H9 (cell line): ENCODE results near the gene DAAM1. TPM values are rescaled to one million over a fixed set of nuclear protein-coding genes. Genes with fewer than 3 reads are reported as not detected.

Experiments
- DNase-seq: peaks from one replicate; pipeline ENCODE4 v3.0.0-alpha.2; 2017
- H2AFZ ChIP-seq: one replicate; pipeline ENCODE4 v1.6.1; 2013; ENCODE audit warnings: mild to moderate bottlenecking, low read length, control low read depth, moderate library complexity
- H2AK5ac ChIP-seq: 2 replicates; pipeline ENCODE4 v1.6.1; 2013; ENCODE audit warnings: low read length, control low read depth, mixed read lengths; ENCODE audit not compliant: insufficient read length
- H2BK120ac ChIP-seq: one replicate; pipeline ENCODE4 v1.6.1; 2013; ENCODE audit warnings: low read depth, mild to moderate bottlenecking, low read length, control low read depth, inconsistent platforms; ENCODE audit not compliant: poor library complexity, severe bottlenecking
- H2BK12ac ChIP-seq: 2 replicates; pipeline ENCODE4 v1.6.1; 2013; ENCODE audit warnings: low read length, control low read depth, mixed read lengths, low read depth; ENCODE audit not compliant: insufficient read length
- H2BK15ac ChIP-seq: 2 replicates; pipeline ENCODE4 v1.6.1; 2013; ENCODE audit warnings: low read depth, low read length, control low read depth
- H2BK20ac ChIP-seq: one replicate; pipeline ENCODE4 v1.6.1; 2013; ENCODE audit warnings: low read depth, mild to moderate bottlenecking, low read length, control low read depth, inconsistent platforms; ENCODE audit not compliant: poor library complexity, severe bottlenecking
- H2BK5ac ChIP-seq: 2 replicates; pipeline ENCODE4 v1.6.1; 2013; ENCODE audit warnings: low read length, control low read depth, mixed read lengths; ENCODE audit not compliant: insufficient read length
- H3K14ac ChIP-seq: 2 replicates; pipeline ENCODE4 v1.6.1; 2013; ENCODE audit warnings: low read length, control low read depth; ENCODE audit not compliant: insufficient read depth
- H3K18ac ChIP-seq: 2 replicates; pipeline ENCODE4 v1.6.1; 2013; ENCODE audit warnings: low read depth, mild to moderate bottlenecking, mixed read lengths, low read length, control low read depth; ENCODE audit not compliant: insufficient read length
- H3K23ac ChIP-seq: 2 replicates; pipeline ENCODE4 v1.6.1; 2013; ENCODE audit warnings: low read length, control low read depth, mixed read lengths, low read depth; ENCODE audit not compliant: insufficient read length
- H3K23me2 ChIP-seq: 2 replicates; pipeline ENCODE4 v1.6.1; 2013; ENCODE audit warnings: low read depth, mild to moderate bottlenecking, mixed read lengths, low read length, control low read depth; ENCODE audit not compliant: insufficient read length, poor library complexity, severe bottlenecking
- H3K27ac ChIP-seq: 2 replicates; pipeline ENCODE4 v1.5.1; 2013; ENCODE audit warnings: low read length, control low read depth, mixed read lengths, low read depth; ENCODE audit not compliant: insufficient read length
- H3K27me3 ChIP-seq: 2 replicates; pipeline ENCODE4 v1.6.1; 2013; ENCODE audit warnings: low read length, control low read depth, inconsistent platforms; ENCODE audit not compliant: insufficient read depth
- H3K4ac ChIP-seq: 2 replicates; pipeline ENCODE4 v1.6.1; 2013; ENCODE audit warnings: low read depth, mild to moderate bottlenecking, control low read depth, inconsistent platforms, low read length, moderate library complexity
- H3K4me1 ChIP-seq: 2 replicates; pipeline ENCODE4 v1.6.1; 2013; ENCODE audit warnings: low read length, control low read depth, inconsistent platforms; ENCODE audit not compliant: insufficient read depth
- H3K4me2 ChIP-seq: 2 replicates; pipeline ENCODE4 v1.6.1; 2013; ENCODE audit warnings: low read length, control low read depth, mixed read lengths; ENCODE audit not compliant: insufficient read length, insufficient read depth
- H3K56ac ChIP-seq: 2 replicates; pipeline ENCODE4 v1.6.1; 2013; ENCODE audit warnings: low read depth, mild to moderate bottlenecking, mixed read lengths, low read length, control low read depth; ENCODE audit not compliant: insufficient read length
- H3K79me1 ChIP-seq: 2 replicates; pipeline ENCODE4 v1.6.1; 2013; ENCODE audit warnings: low read depth, mild to moderate bottlenecking, moderate library complexity, low read length, control low read depth, inconsistent platforms; ENCODE audit not compliant: insufficient read depth, poor library complexity, severe bottlenecking
- H3K79me2 ChIP-seq: 2 replicates; pipeline ENCODE4 v1.6.1; 2013; ENCODE audit warnings: low read length, control low read depth, inconsistent platforms; ENCODE audit not compliant: insufficient read depth
- H3K9ac ChIP-seq: 2 replicates; pipeline ENCODE4 v1.6.1; 2013; ENCODE audit warnings: low read length, control low read depth, mixed read lengths; ENCODE audit not compliant: insufficient read length; ENCODE audit errors: extremely low read depth
- H3K9me3 ChIP-seq: one replicate; pipeline ENCODE4 v1.6.1; 2013; ENCODE audit warnings: low read depth, low read length, inconsistent platforms; ENCODE audit not compliant: control insufficient read depth
- H3T11ph ChIP-seq: one replicate; pipeline ENCODE4 v1.6.1; 2013; ENCODE audit warnings: mild to moderate bottlenecking, low read length, control low read depth, inconsistent platforms
- H4K20me1 ChIP-seq: one replicate; pipeline ENCODE4 v1.6.1; 2013; ENCODE audit not compliant: control insufficient read depth, insufficient read length, insufficient read depth
- H4K5ac ChIP-seq: 2 replicates; pipeline ENCODE4 v1.6.1; 2013; ENCODE audit warnings: low read depth, mild to moderate bottlenecking, mixed read lengths, low read length, control low read depth; ENCODE audit not compliant: insufficient read length
- H4K8ac ChIP-seq: replicated peaks from 2 replicates; pipeline ENCODE4 v1.6.1; 2013; ENCODE audit warnings: low read length, control low read depth, mixed read lengths, low read depth; ENCODE audit not compliant: insufficient read length
- H4K91ac ChIP-seq: 2 replicates; pipeline ENCODE4 v1.6.1; 2013; ENCODE audit warnings: low read depth, mild to moderate bottlenecking, moderate library complexity, mixed read lengths, low read length, control low read depth; ENCODE audit not compliant: insufficient read length
- H3K27ac Mint-ChIP-seq, 3 experiments: 2 replicates in 2 of 3; 3 replicates in 1 of 3; pipeline ENCODE4 v1.8.0; 2020 to 2021; ENCODE audit warnings: mixed read lengths in 3 of 3, mild to moderate bottlenecking in 1 of 3, moderate library complexity in 1 of 3
- H3K27me3 Mint-ChIP-seq: 2 replicates; pipeline ENCODE4 v1.8.0; 2021; ENCODE audit warnings: low read depth, mild to moderate bottlenecking, moderate library complexity, mixed read lengths
- H3K36me3 Mint-ChIP-seq, 3 experiments: 2 replicates in 2 of 3; 3 replicates in 1 of 3; pipeline ENCODE4 v1.8.0; 2020 to 2021; ENCODE audit warnings: low read depth in 3 of 3, mixed read lengths in 3 of 3; ENCODE audit not compliant: insufficient read depth in 1 of 3
- H3K4me1 Mint-ChIP-seq, 2 experiments: 2 replicates each; pipeline ENCODE4 v1.8.0; 2020; ENCODE audit warnings: mixed read lengths in 2 of 2
- H3K4me3 Mint-ChIP-seq, 2 experiments: 2 replicates in 1 of 2; 3 replicates in 1 of 2; pipeline ENCODE4 v1.8.0; 2020 to 2021; ENCODE audit warnings: mild to moderate bottlenecking in 2 of 2, mixed read lengths in 2 of 2, moderate library complexity in 1 of 2
- H3K9me3 Mint-ChIP-seq, 2 experiments: 2 replicates in 1 of 2; 3 replicates in 1 of 2; pipeline ENCODE4 v1.8.0; 2020; ENCODE audit warnings: mild to moderate bottlenecking in 2 of 2, mixed read lengths in 2 of 2, moderate library complexity in 1 of 2
- CTCF ChIP-seq: fragments of 200-600 bp; sonication (generic); conservative IDR thresholded peaks from 3 replicates; pipeline ENCODE4 v1.8.0; 2021; ENCODE audit warnings: antibody characterized with exemption, mild to moderate bottlenecking
- total RNA-seq: library from RNA; stranded (reverse); gene quantifications from 2 replicates; pipeline ENCODE4 v1.2.1, GENCODE V29; 2021

The DAAM1 gene
- total RNA-seq, 1 experiment from 2014 or later = 19.5 TPM

- Mint-ChIP-seq H3K4me1 (no peaks in the 10 kb centered on the region), H3K27ac (no peak overlapping the region), H3K36me3 (peaks cover 3 to 10% (median 9%) of the 10 kb centered on the region in 3 experiments; a peak in 5 of 7 replicates), H3K27me3 (no peaks in the 10 kb centered on the region), H3K4me3 (no peak overlapping the region), H3K9me3 (no peaks in the 10 kb centered on the region)
- H2BK12ac ChIP-seq = no peak overlapping the region
- no peak overlapping the region for H2BK5ac ChIP-seq
- DNase-seq = no peak
- H3K9me3 ChIP-seq = no peaks in the 10 kb centered on the region
- no peak overlapping the region for H2BK15ac ChIP-seq
- H2BK20ac ChIP-seq = no peak overlapping the region
- H3K14ac ChIP-seq = no peak overlapping the region
- no peaks in the 10 kb centered on the region for H4K20me1 ChIP-seq
- H3K27me3 ChIP-seq = no peaks in the 10 kb centered on the region
- TF ChIP-seq CTCF = no peak
- no peak overlapping the region for H2BK120ac ChIP-seq
- H4K5ac ChIP-seq = no peak overlapping the region
- no peak overlapping the region for H3K23ac ChIP-seq
- H4K8ac ChIP-seq = no peak overlapping the region
- H4K91ac ChIP-seq = no peak overlapping the region
- no peak overlapping the region for H3K18ac ChIP-seq
- H3K56ac ChIP-seq = no peak overlapping the region
- H3K4ac ChIP-seq = no peak overlapping the region
- H3K4me1 ChIP-seq = no peaks in the 10 kb centered on the region
- no peak overlapping the region for H2AK5ac ChIP-seq
- no peak overlapping the region for H3T11ph ChIP-seq
- no peaks in the 10 kb centered on the region for H3K79me2 ChIP-seq
- H2AFZ ChIP-seq = no peak overlapping the region
- H3K4me2 ChIP-seq = no peak overlapping the region
- H3K23me2 ChIP-seq = no peaks in the 10 kb centered on the region
- H3K9ac ChIP-seq = no peak overlapping the region
- no peak overlapping the region for H3K27ac ChIP-seq
- no peaks in the 10 kb centered on the region for H3K79me1 ChIP-seq
These were observed 107.5 kb downstream of the DAAM1 start for GRCh38 chr14:59295951-59296350.
